MM.1S (cell line): ENCODE measurements around the gene SYT17.

Experiments used
- CTCF ChIP-seq: fragments of 300-600 bp; sonication (generic); IDR thresholded peaks from 2 replicates; pipeline ENCODE4 v1.5.1; 2016; ENCODE audit warnings: antibody characterized with exemption, low read length, mixed read lengths
- EZH2 ChIP-seq: fragments of 300-600 bp; sonication (generic); optimal IDR thresholded peaks from 2 replicates; pipeline ENCODE3; 2017; ENCODE audit warnings: low read depth, mild to moderate bottlenecking, antibody characterized with exemption, low read length, mixed read lengths
- EZH2phosphoT487 ChIP-seq: fragments of 300-600 bp; sonication (generic); IDR thresholded peaks from 2 replicates; pipeline ENCODE4 v1.6.1; 2018; ENCODE audit warnings: antibody characterized with exemption, low read length

- TF ChIP-seq CTCF, result no peak
- TF ChIP-seq EZH2phosphoT487, result no peak
- no peak for TF ChIP-seq EZH2
Observed at GRCh38 chr16:19135201-19135842, 32.7 kb upstream of the SYT17 start.
